Activated CD4-positive, CD25-positive, alpha-beta regulatory T cell treated with anti-CD3 and anti-CD28 coated beads, Interleukin-2, amount 50 U/mL, for 24 hours (primary cell): ENCODE measurements around the gene RPL10A.

Experiments used
- ATAC-seq, 2 donors: fragments of 150-1000 bp; cut with Tn5 transposase; one replicate each; pipeline ENCODE4 v1.10.0; 2021; ENCODE audit warnings: mild to moderate bottlenecking in 1 of 2, moderate library complexity in 1 of 2

Gene RPL10A

DNA sequence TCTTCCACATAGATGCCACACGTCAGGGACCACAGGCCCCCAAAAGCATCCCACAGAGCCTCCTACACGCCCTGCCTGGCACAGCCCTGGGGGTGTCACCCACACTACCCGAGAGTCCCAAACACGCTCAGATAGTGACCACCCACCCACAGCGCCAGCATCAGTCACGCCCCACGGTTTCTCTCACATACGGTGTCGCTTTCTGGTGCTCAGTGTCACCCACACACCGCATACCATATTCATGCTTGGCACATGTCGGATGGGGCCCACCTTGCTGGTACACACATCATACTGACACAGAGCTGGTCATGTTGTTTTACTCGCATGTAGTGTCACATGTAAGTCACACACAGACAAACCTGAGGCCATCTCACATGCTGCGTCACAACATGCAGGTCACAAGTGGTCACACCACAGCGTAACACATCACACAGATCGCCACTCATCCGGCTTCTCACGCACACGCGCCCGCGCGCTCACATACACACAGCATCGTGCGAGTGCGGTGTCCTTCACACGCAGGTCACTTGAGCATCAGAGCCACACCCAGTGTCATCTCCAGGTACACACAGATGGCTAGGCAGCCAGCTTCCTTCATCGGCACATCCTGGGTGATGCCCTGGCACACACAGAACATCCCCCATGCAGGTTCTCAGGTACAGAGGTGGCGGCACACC is 25.2 kb downstream of the RPL10A start:
- no peak for ATAC-seq

GRCh38 chr6:35494161-35494563 is 26.0 kb downstream of the RPL10A start:
- no peak for ATAC-seq

DNA sequence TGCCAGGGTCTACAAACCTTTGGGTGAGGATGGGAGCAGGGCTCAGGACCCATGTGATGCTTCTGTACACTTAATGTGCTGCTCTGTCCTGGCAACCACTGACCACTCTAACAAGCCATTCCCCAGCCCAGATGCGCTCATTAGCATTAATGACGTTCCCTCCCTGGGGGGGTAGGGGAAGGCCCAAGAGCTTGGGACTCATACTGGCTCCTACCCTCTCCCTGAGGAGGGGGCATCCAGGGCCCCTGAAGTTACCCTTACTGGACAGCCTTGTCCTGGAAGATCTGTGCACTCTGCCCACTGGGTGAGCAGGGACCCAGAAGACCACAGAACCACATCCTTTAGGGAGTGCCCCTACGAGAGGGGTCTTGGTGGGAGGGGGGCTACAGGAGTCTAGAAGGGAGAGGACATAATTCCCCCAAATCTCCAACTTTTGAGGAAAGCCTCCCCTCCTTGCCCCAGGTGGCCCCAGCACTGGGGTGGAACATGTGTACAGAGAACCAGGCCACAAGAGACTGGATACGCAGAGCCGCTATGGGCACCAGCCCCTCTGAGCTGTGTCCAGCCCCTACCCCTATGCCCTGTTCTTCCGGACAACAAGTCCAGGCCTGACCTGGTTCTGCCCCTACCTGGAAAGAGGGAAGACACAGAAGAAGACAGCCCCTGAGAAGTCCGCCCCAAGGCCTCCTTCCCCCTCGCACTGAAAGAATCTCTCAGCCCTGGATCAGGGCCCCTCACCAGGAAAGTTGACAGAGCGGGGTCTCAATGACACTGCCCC is 27.2 kb downstream of the RPL10A start:
- ATAC-seq: no peak

- ATAC-seq: no peak
These were observed 28.0 kb downstream of the RPL10A start for GRCh38 chr6:35496036-35496840.

GRCh38 chr6:35496841-35497570 is 28.8 kb downstream of the RPL10A start, which contains the start of gene TEAD3:
TSS of gene TEAD3 (minus strand) at chr6:35497079.
- ATAC-seq: peak; percentile 71 to 74

GRCh38 chr6:35497571-35498421 is 29.6 kb downstream of the RPL10A start:
- peak; percentile 41 to 55 for ATAC-seq

DNA sequence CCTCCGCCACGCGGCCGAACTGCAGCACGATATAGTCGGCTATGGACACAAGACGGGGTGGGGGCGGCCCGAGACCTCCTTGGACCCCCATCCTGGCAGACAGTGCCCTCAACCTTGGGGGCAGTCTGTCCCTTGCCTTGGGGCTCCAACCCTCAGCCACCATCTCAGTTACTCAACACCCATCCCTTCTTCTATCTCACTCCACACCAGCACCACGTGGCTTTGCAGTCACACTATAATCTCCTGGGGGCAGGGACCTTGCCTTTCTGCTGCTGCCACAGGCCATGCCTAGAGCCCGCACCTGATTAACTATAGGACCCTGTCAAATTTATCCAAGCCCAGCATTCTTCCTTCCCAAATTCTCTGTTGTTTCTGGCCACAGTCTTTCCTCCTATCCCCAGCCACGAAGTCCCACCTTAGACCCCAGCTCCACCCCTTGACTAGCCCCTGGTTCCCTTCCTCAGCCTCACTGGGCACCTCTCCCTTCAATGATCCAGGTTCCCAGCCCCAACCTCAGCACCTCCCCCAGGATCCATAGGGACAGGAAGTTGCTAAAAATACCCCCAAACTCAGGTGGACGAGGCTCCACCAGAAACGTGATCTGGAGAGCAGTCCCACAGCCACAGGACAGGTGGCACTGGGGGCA is 30.3 kb downstream of the RPL10A start:
- no peak for ATAC-seq

DNA sequence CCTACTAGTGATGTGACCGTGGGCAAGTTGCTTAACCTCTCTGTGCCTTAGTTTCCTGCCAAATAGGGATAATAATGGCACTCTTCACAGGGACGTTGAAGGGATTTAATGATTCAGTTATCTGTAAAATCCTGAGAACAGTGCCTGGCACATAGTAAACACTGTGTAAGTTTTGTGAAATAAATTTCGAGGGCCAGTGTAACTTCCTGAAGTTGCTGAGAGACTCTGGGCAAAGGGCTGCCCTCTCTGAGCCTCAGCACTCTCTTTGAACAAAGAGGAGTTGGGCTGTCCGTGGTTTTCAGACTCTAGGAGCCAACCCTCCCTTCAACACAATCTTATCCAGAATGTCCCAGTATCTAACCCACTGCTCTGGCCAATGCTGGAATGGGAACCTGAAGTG is 31.2 kb downstream of the RPL10A start:
- ATAC-seq: no peak

DNA sequence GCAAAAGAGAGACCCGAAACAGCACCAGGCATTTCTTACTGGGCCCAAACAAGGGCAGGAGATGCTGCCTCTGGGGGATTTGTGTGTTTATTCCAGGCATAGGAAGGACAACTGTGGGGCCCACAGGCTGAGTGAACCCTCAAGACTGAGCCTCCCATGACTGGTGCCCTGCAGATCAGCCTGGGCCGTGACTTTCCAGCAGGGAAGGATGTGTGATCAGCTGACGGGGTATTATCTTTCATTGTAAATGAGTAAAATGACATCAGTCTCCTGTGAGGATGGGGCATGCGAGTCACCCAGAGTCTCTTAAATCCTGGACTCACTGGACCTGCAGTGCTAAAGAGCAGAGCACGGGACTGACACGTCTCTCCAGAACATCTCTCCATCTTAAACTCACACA is 32.6 kb downstream of the RPL10A start:
- ATAC-seq: no peak

GRCh38 chr6:35501784-35502183 is 33.6 kb downstream of the RPL10A start:
- no peak for ATAC-seq

- ATAC-seq: no peak
These were observed 35.3 kb downstream of the RPL10A start for GRCh38 chr6:35503534-35503933.

DNA sequence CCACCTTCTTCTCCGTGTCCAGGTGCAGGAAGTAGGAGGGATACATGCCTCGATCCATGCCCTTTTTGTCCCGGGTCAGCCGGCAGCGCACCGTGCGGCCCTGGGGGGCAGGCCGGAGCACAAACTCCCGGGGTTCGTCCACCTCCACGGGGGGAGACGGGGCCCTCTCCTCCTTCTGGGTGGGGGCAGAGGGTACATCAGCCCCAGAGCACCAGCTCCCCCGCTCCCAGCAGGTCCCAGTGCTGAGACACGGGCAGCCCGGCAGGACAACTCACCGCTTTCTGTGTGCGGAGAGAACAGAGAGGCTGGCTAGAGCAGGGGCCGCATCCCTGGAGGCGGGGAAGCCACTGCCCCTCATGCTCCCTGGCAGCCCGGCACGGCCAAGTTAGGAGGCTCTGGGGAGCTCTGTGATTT is 37.8 kb downstream of the RPL10A start:
- ATAC-seq: no peak

DNA sequence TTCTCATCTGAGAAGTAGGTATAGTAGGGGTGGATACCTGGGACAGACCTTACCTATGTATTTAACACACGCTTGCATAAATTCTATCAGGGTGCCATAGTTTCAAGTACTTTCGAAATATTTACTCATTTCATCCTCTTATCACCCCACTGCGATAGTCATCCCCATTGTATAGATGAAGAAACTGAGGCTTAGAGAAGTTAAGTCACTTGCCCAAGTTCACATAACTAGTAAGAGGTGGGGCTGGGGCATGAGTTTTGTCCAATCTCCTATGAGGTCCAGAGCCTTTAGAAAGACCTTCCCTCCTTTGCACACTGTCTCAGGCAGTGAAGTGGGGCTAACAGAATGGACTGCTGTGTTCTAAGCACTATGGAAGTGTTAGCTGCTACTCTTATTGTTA is 38.3 kb downstream of the RPL10A start:
- no peak for ATAC-seq

DNA sequence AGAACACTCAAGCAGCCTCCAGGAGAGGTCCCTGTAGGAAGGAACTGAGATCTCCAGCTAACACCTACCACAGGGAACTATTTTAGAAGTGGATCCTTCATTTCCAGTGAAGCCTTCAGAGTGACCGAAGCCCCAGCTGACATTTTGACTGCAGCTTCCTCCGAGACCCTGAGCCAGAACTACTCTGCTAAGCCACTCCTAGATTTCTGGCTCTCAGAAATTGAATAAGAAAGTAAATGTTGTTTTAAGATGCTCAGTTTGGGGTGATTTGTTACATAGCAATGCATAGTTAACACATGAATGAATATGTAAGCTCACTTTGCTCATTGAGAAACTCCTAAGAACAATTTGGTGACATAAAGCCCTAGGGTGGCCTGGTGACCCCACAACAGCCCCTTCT is 39.0 kb downstream of the RPL10A start:
- no peak for ATAC-seq

GRCh38 chr6:35508027-35508426 is 39.8 kb downstream of the RPL10A start:
- no peak for ATAC-seq

GRCh38 chr6:35508542-35508941 is 40.3 kb downstream of the RPL10A start:
- ATAC-seq: no peak

DNA sequence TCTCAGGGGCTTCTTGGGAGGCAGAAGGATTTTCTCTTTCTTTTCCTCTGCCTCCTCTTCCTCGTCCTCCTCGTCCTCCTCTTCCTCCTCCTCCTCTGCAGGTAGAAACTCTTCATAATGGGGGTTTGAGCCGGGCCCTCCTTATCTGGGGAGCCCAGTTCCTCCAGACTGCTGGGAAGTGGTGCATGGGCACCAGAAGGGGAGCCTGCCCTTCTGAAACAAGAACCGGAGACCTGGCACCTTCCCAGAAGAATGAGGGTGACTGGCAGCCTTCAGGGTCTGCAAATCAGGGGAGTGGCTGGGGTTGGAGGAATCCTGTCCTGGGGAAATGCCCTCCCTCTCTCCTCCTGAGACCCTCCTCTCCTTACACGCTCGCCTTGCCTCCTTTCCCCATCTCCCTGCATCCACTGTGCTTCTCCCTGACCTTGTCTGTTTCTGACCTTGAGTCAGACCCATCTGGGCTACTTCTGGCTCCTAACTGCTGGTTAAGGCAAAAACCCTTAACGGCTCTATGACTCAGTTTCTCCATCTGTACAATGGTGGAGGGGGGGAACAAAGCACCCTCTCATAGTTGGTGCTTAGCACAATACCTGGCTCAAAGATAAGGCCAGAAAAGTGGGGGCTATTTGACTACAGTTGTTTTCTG is 42.8 kb downstream of the RPL10A start:
- no peak for ATAC-seq

DNA sequence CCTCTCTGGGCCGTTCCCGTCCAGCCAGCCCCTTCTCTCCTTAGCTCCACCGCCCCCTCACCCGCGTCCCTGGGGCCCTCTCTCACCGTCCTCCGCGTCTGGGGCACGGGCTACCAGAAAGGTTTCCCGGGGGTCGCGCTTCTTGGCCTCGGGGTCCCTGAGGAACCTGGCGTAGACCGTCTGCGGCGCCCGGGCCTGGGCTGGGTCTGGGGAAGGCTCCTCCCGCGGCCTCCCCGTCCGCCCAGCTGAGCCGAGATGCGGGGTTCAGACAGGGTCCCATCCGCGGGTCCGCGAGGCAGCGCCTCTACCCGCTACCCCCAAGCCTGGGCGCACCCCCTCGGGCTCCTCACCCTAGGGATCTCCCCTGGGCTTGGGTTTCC is 43.4 kb downstream of the RPL10A start:
- no peak for ATAC-seq

GRCh38 chr6:35512006-35512405 is 43.8 kb downstream of the RPL10A start:
- no peak for ATAC-seq

DNA sequence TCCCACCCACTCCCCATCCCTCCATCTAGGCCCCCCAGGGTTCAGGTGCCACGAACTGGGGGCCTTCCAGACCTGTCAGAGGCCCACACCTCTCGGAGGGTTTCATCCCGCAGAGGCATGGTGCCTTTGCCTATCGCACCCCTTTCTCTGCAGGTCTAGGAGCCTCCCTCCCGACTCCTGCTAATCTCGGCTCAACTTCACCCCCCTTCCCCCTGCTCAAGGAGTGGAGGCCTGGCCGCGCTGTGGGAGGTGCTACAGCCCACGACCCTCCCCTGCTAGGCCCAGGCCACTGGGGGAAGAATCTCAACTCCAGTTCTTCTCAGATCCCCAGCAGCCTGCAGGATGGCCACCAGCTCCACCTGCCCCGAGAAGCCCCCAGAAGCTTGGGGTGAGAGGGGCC is 44.5 kb downstream of the RPL10A start, which contains the start of gene TULP1:
TSS of gene TULP1 (minus strand) at position 157 of the 400 bp plus-strand sequence. CDS start at position 119, 38 bp downstream.
- ATAC-seq: no peak

- no peak for ATAC-seq
These were observed 46.4 kb downstream of the RPL10A start for GRCh38 chr6:35514587-35514986.
